ENCODE results near the gene FAM171A1. TPM values are rescaled to one million over a fixed set of nuclear protein-coding genes. Genes with fewer than 3 reads are reported as not detected.

FAM171A1 gene
- total and polyA plus RNA-seq, 12 donors: 3.5 to 14.1 (median 5.7) TPM

DNA sequence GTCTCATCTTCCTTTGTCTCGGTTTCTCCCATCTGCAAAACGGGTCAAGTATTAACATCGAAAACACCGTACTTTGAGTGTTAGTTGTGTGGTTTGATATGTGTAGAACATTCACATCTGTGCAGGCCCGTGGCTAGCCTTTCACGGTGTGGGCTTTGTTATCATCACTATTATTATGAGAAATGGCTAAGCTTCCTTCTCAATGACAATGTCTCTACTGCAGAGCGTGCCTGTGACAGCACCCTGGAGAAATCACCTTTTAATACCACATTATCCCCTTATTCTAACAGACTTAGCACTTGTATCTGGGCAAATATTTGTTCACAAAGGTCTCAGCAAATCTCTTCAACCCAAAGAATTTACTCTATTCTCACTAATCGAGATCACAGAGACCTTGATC, 55.8 kb downstream of the FAM171A1 start:
- Histone ChIP-seq H3K27me3 (no peaks in the 10 kb centered on the region), H3K4me3 (no peak overlapping the region), H3K36me3 (replicated peaks in 1 of 2) (no peaks in the 10 kb centered on the region), H3K27ac (no peak overlapping the region), H3K9me3 (replicated peaks in 1 of 3) (no peaks in the 10 kb centered on the region), H3K4me1 (replicated peaks in 1 of 2) (peaks cover 0 to 10% of the 10 kb centered on the region in 2 donors)
- no peak for DNase-seq
- WGBS, 4 donors: 85 to 93% (median 91%) methylated on average over 8 of the region's 8 CpGs
- intact Hi-C loops (cut with DNase I): no loop called here
- no peak for TF ChIP-seq POLR2A (IDR thresholded peaks at IDR 0.05)
- TF ChIP-seq, protein P1, sequence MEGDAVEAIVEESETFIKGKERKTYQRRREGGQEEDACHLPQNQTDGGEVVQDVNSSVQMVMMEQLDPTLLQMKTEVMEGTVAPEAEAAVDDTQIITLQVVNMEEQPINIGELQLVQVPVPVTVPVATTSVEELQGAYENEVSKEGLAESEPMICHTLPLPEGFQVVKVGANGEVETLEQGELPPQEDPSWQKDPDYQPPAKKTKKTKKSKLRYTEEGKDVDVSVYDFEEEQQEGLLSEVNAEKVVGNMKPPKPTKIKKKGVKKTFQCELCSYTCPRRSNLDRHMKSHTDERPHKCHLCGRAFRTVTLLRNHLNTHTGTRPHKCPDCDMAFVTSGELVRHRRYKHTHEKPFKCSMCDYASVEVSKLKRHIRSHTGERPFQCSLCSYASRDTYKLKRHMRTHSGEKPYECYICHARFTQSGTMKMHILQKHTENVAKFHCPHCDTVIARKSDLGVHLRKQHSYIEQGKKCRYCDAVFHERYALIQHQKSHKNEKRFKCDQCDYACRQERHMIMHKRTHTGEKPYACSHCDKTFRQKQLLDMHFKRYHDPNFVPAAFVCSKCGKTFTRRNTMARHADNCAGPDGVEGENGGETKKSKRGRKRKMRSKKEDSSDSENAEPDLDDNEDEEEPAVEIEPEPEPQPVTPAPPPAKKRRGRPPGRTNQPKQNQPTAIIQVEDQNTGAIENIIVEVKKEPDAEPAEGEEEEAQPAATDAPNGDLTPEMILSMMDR (IDR thresholded peaks at IDR 0.05): no peak

DNA sequence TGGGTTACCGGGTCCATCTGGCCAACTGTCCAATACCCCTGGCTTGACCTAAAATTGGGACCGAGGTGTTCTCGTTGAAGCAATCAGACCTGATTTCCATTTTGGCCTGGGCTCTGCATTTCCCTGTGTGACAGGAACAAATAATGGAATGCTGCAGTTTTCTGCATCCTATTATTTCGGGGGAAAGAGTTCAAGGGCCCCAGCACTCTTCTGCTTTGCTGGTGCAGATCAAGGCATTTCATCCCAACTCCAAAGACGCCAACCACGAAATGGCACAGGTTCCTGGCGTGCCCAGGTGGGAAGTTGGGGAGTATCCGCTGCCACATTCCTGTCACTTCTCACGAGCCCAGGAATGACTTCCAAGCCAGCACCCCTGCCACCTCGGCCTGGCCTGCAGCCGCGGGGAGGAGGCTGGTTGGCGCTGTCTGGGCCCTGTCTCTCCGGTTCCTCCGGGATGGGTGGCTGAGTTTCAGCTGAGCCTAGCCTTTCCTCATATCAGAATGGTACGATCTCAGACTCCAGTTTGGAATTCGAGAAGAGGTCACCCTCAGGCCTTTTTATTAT, 56.5 kb downstream of the FAM171A1 start:
- intact Hi-C loops (cut with DNase I): no loop called here
- 91 to 96% (median 94%) methylated on average over 17 of the region's 17 CpGs for WGBS, 4 donors
- H3K27me3 ChIP-seq: no peaks in the 10 kb centered on the region
- DNase-seq: no peak
- H3K36me3 ChIP-seq (replicated peaks in 1 of 2): no peaks in the 10 kb centered on the region
- H3K4me3 ChIP-seq: no peak overlapping the region
- TF ChIP-seq, protein P1 (IDR thresholded peaks at IDR 0.05): no peak
- TF ChIP-seq POLR2A (IDR thresholded peaks at IDR 0.05): no peak
- H3K9me3 ChIP-seq (replicated peaks in 1 of 3): no peaks in the 10 kb centered on the region
- peaks cover 0 to 10% of the 10 kb centered on the region in 2 donors for H3K4me1 ChIP-seq (replicated peaks in 1 of 2)
- H3K27ac ChIP-seq: peak overlapping the region in 1 of 5 donors; percentile 19

DNA sequence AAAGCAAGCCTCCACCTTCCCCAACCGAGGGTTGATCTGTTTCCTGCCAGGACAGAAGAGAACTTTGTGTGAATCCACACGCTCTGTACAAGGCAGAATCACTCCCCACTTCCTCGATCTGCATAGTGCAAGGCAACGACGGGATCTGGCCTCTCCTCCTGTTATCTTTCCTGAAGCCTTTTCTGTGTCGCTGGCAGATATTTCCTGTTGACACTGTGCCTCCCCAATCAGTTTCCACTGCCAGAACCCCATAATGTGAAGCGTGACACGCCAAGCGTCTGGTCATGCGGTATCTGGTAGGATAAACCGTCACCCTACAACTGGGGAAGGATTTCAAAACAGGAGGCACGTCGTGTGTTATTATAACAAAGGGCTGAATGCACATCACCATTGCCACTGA, 57.2 kb downstream of the FAM171A1 start:
- intact Hi-C loops (cut with DNase I): no loop called here
- Histone ChIP-seq H3K27me3 (no peaks in the 10 kb centered on the region), H3K27ac (peak overlapping the region in 1 of 5 donors; percentile 30), H3K4me3 (no peak overlapping the region), H3K36me3 (replicated peaks in 1 of 2) (no peaks in the 10 kb centered on the region), H3K9me3 (replicated peaks in 1 of 3) (no peaks in the 10 kb centered on the region), H3K4me1 (replicated peaks in 1 of 2) (peaks cover 0 to 10% of the 10 kb centered on the region in 2 donors)
- DNase-seq: peak in 5 of 7 donors; percentile 11 to 57 (median 24)
- TF ChIP-seq POLR2A (IDR thresholded peaks at IDR 0.05): no peak
- TF ChIP-seq, protein P1 (IDR thresholded peaks at IDR 0.05): no peak
- 30 to 41% (median 35%) methylated on average over 13 of the region's 13 CpGs for WGBS, 4 donors

DNA sequence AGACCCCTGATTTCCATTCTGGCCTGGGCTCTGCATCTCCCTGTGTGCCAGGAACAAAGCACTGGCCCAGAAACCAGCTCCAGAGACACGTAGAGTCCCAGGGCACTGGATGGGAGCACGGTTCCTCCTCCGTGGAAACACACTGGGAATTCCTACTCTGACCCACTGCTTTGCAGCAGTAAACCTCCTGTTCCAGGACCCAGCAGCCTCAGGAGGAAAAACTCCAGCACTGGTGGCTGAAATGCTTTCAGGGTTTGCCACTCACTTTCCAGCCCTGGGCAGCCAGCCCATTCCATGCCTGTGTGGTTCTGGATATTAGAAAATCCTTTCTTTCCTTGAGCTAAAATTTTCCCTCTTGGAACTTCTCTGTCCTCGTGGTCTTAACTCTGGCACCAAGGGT, 58.0 kb downstream of the FAM171A1 start:
- intact Hi-C loops (cut with DNase I): no loop called here
- Histone ChIP-seq H3K9me3 (replicated peaks in 1 of 3) (no peaks in the 10 kb centered on the region), H3K27me3 (no peaks in the 10 kb centered on the region), H3K4me1 (replicated peaks in 1 of 2) (peaks cover 0 to 10% of the 10 kb centered on the region in 2 donors), H3K27ac (peak overlapping the region in 2 of 5 donors; percentile 30 to 36), H3K4me3 (no peak overlapping the region), H3K36me3 (replicated peaks in 1 of 2) (no peaks in the 10 kb centered on the region)
- peak in 3 of 7 donors; percentile 10 to 24 (median 17) for DNase-seq
- WGBS, 4 donors: 44 to 57% (median 55%) methylated on average over 4 of the region's 4 CpGs
- TF ChIP-seq, protein P1 (IDR thresholded peaks at IDR 0.05): no peak
- no peak for TF ChIP-seq POLR2A (IDR thresholded peaks at IDR 0.05)
